HepG2 (cell line): ENCODE data around the gene MGST2. TPM values are rescaled to one million over a fixed set of nuclear protein-coding genes. Genes with fewer than 3 reads are reported as not detected.

Experiments
- ASH2L ChIP-seq: fragments of 300-600, 200-600 bp; sonication (generic); IDR thresholded peaks from 2 replicates; pipeline ENCODE4 v1.7.0; 2017; ENCODE audit warnings: low read depth, mild to moderate bottlenecking, moderate library complexity, mixed read lengths, low read length; ENCODE audit not compliant: insufficient read length
- ETV5 ChIP-seq: IDR thresholded peaks from 2 replicates; pipeline ENCODE4 v1.6.1; 2018; ENCODE audit warnings: missing biosample characterization, missing genetic modification reagents, inconsistent platforms, borderline replicate concordance
- HMG20A ChIP-seq: IDR thresholded peaks from 2 replicates; pipeline ENCODE4 v1.6.1; 2016; ENCODE audit warnings: borderline replicate concordance
- IRF9 ChIP-seq: sonication (generic); formaldehyde crosslinking; IDR thresholded peaks from 2 replicates; pipeline ENCODE4 v1.8.0; 2022; ENCODE audit warnings: missing genetic modification reagents, mild to moderate bottlenecking, borderline replicate concordance
- NFE2L1 ChIP-seq: sonication (generic); formaldehyde crosslinking; IDR thresholded peaks from 2 replicates; pipeline ENCODE4 v1.4.0; 2020; ENCODE audit warnings: missing genetic modification reagents, mild to moderate bottlenecking, borderline replicate concordance
- RFX1 ChIP-seq: fragments of 450-650 bp; IDR thresholded peaks from 2 replicates; pipeline ENCODE4 v1.6.1; 2017
- SETDB1 ChIP-seq: sonication (generic); formaldehyde crosslinking; IDR thresholded peaks from 2 replicates; pipeline ENCODE4 v1.5.1; 2020; ENCODE audit warnings: missing genetic modification reagents, mild to moderate bottlenecking, borderline replicate concordance
- SNRNP70 ChIP-seq: fragments of 200-400 bp; formaldehyde crosslinking; IDR thresholded peaks from 2 replicates; pipeline ENCODE4 v1.6.1; 2017; ENCODE audit warnings: mild to moderate bottlenecking, low read depth, low read length, moderate library complexity
- polyA plus RNA-seq, 8 experiments: library from polyadenylated mRNA; depleted of rRNA in 3 of 8; stranded (reverse) in 7 of 8; unstranded in 1 of 8; fragments of >200 nt; fragmentation: Illumina TruSeq in 4 of 8; extraction: Trizol in 4 of 8; gene quantifications; 2 replicates each; pipeline versions ENCODE4 v1.2.1 to v1.2.3, GENCODE V29; 2011 to 2016; ENCODE audit warnings: low read depth in 4 of 8, missing spikeins in 1 of 8, mixed read lengths in 1 of 8; ENCODE audit not compliant: insufficient read depth in 1 of 8
- total RNA-seq, 5 experiments: library from RNA; depleted of rRNA; stranded (reverse); fragments of >200 nt; fragmentation: Illumina TruSeq; extraction: Trizol; gene quantifications; 2 replicates each; pipeline ENCODE4 v1.2.3, GENCODE V29; 2016; ENCODE audit warnings: low read depth in 1 of 5
- TF ChIP-seq, protein P1 (sequence below): sonication (generic); formaldehyde crosslinking; IDR thresholded peaks from 2 replicates; pipeline ENCODE4 v1.4.0; 2020; ENCODE audit warnings: missing genetic modification reagents
- TF ChIP-seq, protein P2 (sequence below), 2 experiments: sonication (generic) in 1 of 2; formaldehyde crosslinking in 1 of 2; IDR thresholded peaks; 2 replicates each; pipeline versions ENCODE4 v1.4.0 to v1.6.1; 2016 to 2020; ENCODE audit warnings: borderline replicate concordance in 1 of 2, low read depth in 1 of 2, mild to moderate bottlenecking in 1 of 2, missing genetic modification reagents in 1 of 2

MGST2 gene
- total and polyA plus RNA-seq, 2 of the 13 experiments (the other 11 are each of a cell fraction or from before 2014, with no cell fraction given): 205 to 416 TPM

- no peak for TF ChIP-seq SNRNP70
- 0 out of 2 replicates have a peak, but pooled peaks have one; percentile 44 for TF ChIP-seq ETV5 (CRISPR knock-in tag)
- no peak for TF ChIP-seq RFX1
- TF ChIP-seq SETDB1 (CRISPR knock-in tag): no peak
- TF ChIP-seq, protein P1, sequence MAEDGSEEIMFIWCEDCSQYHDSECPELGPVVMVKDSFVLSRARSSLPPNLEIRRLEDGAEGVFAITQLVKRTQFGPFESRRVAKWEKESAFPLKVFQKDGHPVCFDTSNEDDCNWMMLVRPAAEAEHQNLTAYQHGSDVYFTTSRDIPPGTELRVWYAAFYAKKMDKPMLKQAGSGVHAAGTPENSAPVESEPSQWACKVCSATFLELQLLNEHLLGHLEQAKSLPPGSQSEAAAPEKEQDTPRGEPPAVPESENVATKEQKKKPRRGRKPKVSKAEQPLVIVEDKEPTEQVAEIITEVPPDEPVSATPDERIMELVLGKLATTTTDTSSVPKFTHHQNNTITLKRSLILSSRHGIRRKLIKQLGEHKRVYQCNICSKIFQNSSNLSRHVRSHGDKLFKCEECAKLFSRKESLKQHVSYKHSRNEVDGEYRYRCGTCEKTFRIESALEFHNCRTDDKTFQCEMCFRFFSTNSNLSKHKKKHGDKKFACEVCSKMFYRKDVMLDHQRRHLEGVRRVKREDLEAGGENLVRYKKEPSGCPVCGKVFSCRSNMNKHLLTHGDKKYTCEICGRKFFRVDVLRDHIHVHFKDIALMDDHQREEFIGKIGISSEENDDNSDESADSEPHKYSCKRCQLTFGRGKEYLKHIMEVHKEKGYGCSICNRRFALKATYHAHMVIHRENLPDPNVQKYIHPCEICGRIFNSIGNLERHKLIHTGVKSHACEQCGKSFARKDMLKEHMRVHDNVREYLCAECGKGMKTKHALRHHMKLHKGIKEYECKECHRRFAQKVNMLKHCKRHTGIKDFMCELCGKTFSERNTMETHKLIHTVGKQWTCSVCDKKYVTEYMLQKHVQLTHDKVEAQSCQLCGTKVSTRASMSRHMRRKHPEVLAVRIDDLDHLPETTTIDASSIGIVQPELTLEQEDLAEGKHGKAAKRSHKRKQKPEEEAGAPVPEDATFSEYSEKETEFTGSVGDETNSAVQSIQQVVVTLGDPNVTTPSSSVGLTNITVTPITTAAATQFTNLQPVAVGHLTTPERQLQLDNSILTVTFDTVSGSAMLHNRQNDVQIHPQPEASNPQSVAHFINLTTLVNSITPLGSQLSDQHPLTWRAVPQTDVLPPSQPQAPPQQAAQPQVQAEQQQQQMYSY (CRISPR knock-in tag): no peak
- TF ChIP-seq, protein P2, sequence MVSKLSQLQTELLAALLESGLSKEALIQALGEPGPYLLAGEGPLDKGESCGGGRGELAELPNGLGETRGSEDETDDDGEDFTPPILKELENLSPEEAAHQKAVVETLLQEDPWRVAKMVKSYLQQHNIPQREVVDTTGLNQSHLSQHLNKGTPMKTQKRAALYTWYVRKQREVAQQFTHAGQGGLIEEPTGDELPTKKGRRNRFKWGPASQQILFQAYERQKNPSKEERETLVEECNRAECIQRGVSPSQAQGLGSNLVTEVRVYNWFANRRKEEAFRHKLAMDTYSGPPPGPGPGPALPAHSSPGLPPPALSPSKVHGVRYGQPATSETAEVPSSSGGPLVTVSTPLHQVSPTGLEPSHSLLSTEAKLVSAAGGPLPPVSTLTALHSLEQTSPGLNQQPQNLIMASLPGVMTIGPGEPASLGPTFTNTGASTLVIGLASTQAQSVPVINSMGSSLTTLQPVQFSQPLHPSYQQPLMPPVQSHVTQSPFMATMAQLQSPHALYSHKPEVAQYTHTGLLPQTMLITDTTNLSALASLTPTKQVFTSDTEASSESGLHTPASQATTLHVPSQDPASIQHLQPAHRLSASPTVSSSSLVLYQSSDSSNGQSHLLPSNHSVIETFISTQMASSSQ (IDR thresholded peaks at IDR 0.05; ENCODE audit: low read depth): no peak
- TF ChIP-seq, protein P2 (CRISPR knock-in tag; IDR thresholded peaks at IDR 0.05; ENCODE audit: borderline replicate concordance): no peak
- no peak for TF ChIP-seq ASH2L
- 0 out of 2 replicates have a peak, but pooled peaks have one; percentile 34 for TF ChIP-seq IRF9 (CRISPR knock-in tag)
- no peak for TF ChIP-seq NFE2L1
- TF ChIP-seq HMG20A (CRISPR knock-in tag): 0 out of 2 replicates have a peak, but pooled peaks have one; percentile 35
These were observed 75.0 kb downstream of the MGST2 start (continued) for GRCh38 chr4:139740531-139741041.
